Activated naive CD4-positive, alpha-beta T cell treated with anti-CD3 and anti-CD28 coated beads, Interleukin-2, amount 50 U/mL, for 72 hours (primary cell): ENCODE data around the gene RNF223. TPM values are rescaled to one million over a fixed set of nuclear protein-coding genes. Genes with fewer than 3 reads are reported as not detected.

ENCODE experiments used
- ATAC-seq, 2 donors: fragments of 150-1000 bp; cut with Tn5 transposase; 2 replicates each; pipeline ENCODE4 v1.10.0; 2021; ENCODE audit warnings: mild to moderate bottlenecking in 2 of 2, moderate library complexity in 2 of 2
- DNase-seq, 2 donors: peaks; one replicate each; pipeline ENCODE4 v3.0.0; 2021 to 2022; ENCODE audit warnings: low spot score in 2 of 2
- H3K27ac Mint-ChIP-seq, 2 donors: one replicate each; pipeline ENCODE4 v1.8.0; 2022; ENCODE audit warnings: mild to moderate bottlenecking in 2 of 2, mixed read lengths in 2 of 2
- H3K36me3 Mint-ChIP-seq, 2 donors: one replicate each; pipeline ENCODE4 v1.8.0; 2022; ENCODE audit warnings: mixed read lengths in 2 of 2
- H3K9me3 Mint-ChIP-seq, 2 donors: one replicate each; pipeline ENCODE4 v1.8.0; 2022; ENCODE audit warnings: mixed read lengths in 2 of 2
- total RNA-seq, 2 donors: library from RNA; stranded (reverse); gene quantifications; one replicate each; pipeline ENCODE4 v1.2.3, GENCODE V29; 2022

RNF223 gene
- total RNA-seq, 2 donors from 2014 or later: not detected

GRCh38 chr1:1049318-1050165, 24.6 kb downstream of the RNF223 start:
- Mint-ChIP-seq H3K36me3 (no peaks in the 10 kb centered on the region), H3K27ac (no peak overlapping the region), H3K9me3 (no peaks in the 10 kb centered on the region)
- ATAC-seq (no peak), DNase-seq (no peak)

DNA sequence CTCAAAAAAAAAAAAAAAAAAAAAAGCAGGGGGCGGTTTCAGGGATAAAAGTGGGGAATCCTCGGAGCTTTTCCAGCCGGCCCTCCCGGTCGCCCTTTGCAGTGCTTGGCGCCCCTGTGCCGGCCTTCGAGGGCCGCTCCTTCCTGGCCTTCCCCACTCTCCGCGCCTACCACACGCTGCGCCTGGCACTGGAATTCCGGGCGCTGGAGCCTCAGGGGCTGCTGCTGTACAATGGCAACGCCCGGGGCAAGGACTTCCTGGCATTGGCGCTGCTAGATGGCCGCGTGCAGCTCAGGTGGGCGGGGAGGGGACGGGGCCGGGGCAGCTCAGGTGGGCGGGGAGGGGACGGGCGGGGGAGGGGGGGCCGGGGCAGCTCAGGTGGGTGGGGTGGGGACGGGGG, 25.3 kb downstream of the RNF223 start:
- ATAC-seq: no peak

GRCh38 chr1:1047963-1048362, 26.1 kb downstream of the RNF223 start:
- DNase-seq (no peak), ATAC-seq (no peak)
- Mint-ChIP-seq H3K9me3 (no peaks in the 10 kb centered on the region), H3K27ac (no peak overlapping the region), H3K36me3 (no peaks in the 10 kb centered on the region)

More for the DNA sequence above, 25.3 kb downstream of the RNF223 start:
- Mint-ChIP-seq H3K27ac (no peak overlapping the region), H3K36me3 (no peaks in the 10 kb centered on the region), H3K9me3 (no peaks in the 10 kb centered on the region)
- DNase-seq: no peak

GRCh38 chr1:1047407-1047806, 26.7 kb downstream of the RNF223 start:
- no peak overlapping the region for H3K27ac Mint-ChIP-seq
- DNase-seq (no peak), ATAC-seq (no peak)
- no peaks in the 10 kb centered on the region for H3K36me3 Mint-ChIP-seq
- H3K9me3 Mint-ChIP-seq: no peaks in the 10 kb centered on the region

DNA sequence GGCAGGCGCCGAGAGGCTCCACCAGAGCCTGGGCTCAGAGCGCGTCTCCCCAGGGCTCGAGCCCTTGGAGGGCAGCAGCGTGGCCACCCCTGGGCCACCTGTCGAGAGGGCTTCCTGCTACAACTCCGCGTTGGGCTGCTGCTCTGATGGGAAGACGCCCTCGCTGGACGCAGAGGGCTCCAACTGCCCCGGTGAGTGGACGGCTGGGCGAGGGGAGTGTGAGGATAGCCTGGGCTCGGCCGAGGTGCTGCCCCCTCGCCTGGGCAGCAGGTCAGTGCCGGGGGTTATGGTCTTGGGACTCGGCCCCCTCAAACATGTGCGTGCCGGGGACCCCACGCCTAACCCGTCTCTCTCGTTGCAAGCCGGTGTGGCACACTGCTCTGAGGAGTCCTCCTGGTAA, 27.3 kb downstream of the RNF223 start:
- Mint-ChIP-seq H3K36me3 (no peaks in the 10 kb centered on the region), H3K27ac (no peak overlapping the region), H3K9me3 (no peaks in the 10 kb centered on the region)
- DNase-seq (no peak), ATAC-seq (no peak)

GRCh38 chr1:1046243-1046642, 27.9 kb downstream of the RNF223 start:
- Mint-ChIP-seq H3K9me3 (no peaks in the 10 kb centered on the region), H3K27ac (no peak overlapping the region), H3K36me3 (no peaks in the 10 kb centered on the region)
- ATAC-seq: no peak
- no peak for DNase-seq

GRCh38 chr1:1045129-1045528, 29.0 kb downstream of the RNF223 start:
- no peak for ATAC-seq
- Mint-ChIP-seq H3K36me3 (no peaks in the 10 kb centered on the region), H3K27ac (no peak overlapping the region), H3K9me3 (no peaks in the 10 kb centered on the region)
- DNase-seq: no peak

GRCh38 chr1:1044455-1045078, 29.5 kb downstream of the RNF223 start:
- H3K9me3 Mint-ChIP-seq: no peaks in the 10 kb centered on the region
- ATAC-seq (no peak), DNase-seq (no peak)
- H3K27ac Mint-ChIP-seq: no peak overlapping the region
- H3K36me3 Mint-ChIP-seq: no peaks in the 10 kb centered on the region

GRCh38 chr1:1043921-1044320, 30.2 kb downstream of the RNF223 start:
- Mint-ChIP-seq H3K9me3 (no peaks in the 10 kb centered on the region), H3K27ac (no peak overlapping the region), H3K36me3 (no peaks in the 10 kb centered on the region)
- ATAC-seq (no peak), DNase-seq (no peak)

GRCh38 chr1:1043411-1043810, 30.7 kb downstream of the RNF223 start:
- Mint-ChIP-seq H3K36me3 (no peaks in the 10 kb centered on the region), H3K27ac (no peak overlapping the region), H3K9me3 (no peaks in the 10 kb centered on the region)
- no peak for ATAC-seq
- DNase-seq: no peak

GRCh38 chr1:1042835-1043234, 31.3 kb downstream of the RNF223 start:
- DNase-seq: no peak
- Mint-ChIP-seq H3K36me3 (no peaks in the 10 kb centered on the region), H3K27ac (no peak overlapping the region), H3K9me3 (no peaks in the 10 kb centered on the region)
- ATAC-seq: no peak

- no peak for DNase-seq
- no peak for ATAC-seq
- H3K27ac Mint-ChIP-seq: no peak overlapping the region
- no peaks in the 10 kb centered on the region for H3K9me3 Mint-ChIP-seq
- H3K36me3 Mint-ChIP-seq: no peaks in the 10 kb centered on the region
These were observed 32.2 kb downstream of the RNF223 start for GRCh38 chr1:1041873-1042272.

DNA sequence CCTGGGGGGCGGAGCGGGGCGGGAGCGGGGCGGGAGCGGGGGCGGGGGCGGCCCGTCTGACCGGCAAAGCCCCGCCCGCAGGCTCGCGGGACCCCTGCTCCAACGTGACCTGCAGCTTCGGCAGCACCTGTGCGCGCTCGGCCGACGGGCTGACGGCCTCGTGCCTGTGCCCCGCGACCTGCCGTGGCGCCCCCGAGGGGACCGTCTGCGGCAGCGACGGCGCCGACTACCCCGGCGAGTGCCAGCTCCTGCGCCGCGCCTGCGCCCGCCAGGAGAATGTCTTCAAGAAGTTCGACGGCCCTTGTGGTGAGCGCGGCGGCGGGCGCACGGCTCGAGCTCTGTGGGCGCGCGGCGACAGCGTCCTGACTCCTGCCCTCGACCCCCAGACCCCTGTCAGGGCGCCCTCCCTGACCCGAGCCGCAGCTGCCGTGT, 33.0 kb downstream of the RNF223 start:
- DNase-seq (no peak), ATAC-seq (peak in 1 of 2 donors; percentile 37)
- Mint-ChIP-seq H3K27ac (no peak overlapping the region), H3K36me3 (no peaks in the 10 kb centered on the region), H3K9me3 (no peaks in the 10 kb centered on the region)

DNA sequence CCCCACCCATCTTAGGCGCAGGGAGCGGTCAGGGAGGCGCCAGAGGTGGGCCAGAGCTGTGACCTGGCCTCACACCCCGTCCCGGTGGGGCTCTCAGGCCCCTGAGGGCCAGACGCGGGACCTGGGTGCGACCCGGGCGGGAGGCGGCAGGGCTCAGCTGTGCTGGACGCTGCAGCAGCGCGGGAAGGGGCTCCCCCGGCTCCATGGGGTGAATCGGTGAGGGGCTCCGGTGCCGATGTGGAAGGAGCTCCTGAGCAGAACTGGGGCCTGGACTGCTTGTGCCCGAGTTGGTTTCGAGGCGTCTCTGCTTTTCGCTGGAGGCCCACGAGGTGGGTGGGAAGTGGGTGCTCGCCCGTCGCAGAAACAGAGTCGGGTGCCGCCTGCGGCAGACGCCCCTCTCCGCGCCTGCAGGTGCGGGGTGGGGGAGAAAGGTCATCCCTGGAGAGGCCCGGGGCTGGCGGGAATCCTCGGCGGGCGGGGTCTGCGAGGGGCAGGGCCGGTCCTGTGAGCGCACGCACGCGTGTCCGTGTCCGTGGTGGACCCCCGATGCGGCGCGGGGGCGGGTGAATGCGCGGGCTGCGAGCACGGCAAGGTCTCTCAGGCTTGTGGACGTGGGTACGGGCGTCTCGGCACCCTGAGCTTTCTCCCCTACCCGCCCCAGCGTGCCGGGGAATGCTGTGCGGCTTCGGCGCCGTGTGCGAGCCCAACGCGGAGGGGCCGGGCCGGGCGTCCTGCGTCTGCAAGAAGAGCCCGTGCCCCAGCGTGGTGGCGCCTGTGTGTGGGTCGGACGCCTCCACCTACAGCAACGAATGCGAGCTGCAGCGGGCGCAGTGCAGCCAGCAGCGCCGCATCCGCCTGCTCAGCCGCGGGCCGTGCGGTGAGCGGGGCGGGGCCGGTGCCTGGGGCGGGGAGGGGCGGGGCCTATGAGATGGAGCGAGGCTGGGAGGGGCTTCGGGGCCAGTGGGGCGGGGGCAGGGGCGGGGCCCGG, 33.8 kb downstream of the RNF223 start:
- Mint-ChIP-seq H3K9me3 (no peaks in the 10 kb centered on the region), H3K27ac (peak overlapping the region in 1 of 2 donors; percentile 66), H3K36me3 (no peaks in the 10 kb centered on the region)
- DNase-seq (peak in 1 of 2 donors; percentile 81), ATAC-seq (peak; percentile 74 to 91)

DNA sequence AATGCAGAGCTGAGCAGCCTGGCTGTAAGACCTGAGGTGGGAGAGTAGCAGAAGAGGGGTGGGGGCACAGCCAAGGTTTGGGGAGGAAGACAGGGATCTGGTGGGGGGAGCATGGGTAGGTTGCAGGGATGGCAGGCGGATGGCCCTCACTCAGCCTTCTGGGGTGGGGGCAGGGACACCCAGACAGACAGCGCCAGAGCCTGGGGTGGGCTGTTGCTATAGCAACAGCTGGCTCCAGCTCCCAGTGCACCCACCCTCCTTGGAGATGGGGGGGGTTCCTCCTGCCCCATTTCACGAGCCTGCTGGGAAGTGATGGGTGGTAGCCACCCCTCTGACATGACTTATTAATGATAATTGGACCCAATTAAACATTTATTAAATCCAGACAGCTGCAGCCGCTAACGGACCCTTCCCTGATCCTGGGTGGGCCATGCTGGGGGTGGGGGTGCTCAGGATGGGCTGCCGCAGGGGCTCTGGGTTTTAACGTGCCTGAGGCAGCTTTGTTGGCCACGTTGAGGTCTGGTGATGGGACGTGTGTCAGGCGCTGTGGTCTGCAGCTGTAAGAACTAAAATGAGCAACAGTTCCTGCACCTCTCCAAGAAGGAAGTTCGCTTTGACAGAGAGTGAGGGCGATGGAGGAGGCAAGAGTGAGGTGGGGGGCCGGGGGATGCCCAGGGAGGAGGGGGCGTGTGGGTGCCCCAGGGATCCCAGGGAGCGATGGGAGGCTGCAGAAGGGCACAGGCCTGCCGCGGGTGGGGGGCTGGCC, 34.8 kb downstream of the RNF223 start:
- Mint-ChIP-seq H3K27ac (peak overlapping the region in 1 of 2 donors; percentile 66), H3K36me3 (no peaks in the 10 kb centered on the region), H3K9me3 (no peaks in the 10 kb centered on the region)
- DNase-seq: no peak
- ATAC-seq: peak; percentile 19 to 70

DNA sequence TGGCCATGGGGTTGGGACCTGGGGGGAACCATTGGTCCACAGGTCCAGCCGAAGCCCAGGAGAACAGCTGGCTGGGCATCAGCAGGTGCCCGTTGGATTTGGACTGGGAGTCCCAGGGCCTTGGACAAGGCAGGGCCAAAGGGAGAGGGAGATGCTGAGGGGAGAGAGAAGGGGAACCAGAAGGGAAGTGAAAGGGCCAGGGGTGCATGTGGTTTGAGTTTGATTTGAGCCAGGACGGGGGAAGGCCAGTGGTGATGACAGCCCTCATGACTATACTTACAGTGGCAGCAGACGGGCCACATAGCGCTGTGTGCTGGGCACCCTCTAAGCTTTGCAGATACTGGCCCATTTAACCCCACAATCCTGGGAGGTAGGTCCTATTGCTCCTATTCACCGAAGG, 35.4 kb downstream of the RNF223 start:
- peak overlapping the region in 1 of 2 donors; percentile 66 for H3K27ac Mint-ChIP-seq

More for the DNA sequence above, 35.4 kb downstream of the RNF223 start:
- peak in 1 of 2 donors; percentile 59 for ATAC-seq
- Mint-ChIP-seq H3K36me3 (no peaks in the 10 kb centered on the region), H3K9me3 (no peaks in the 10 kb centered on the region)
- DNase-seq: no peak
